Raji (cell line): ENCODE measurements around the gene TEAD4.

ENCODE experiments used
- POLR2A ChIP-seq: IDR thresholded peaks from 2 replicates; pipeline ENCODE4 v1.6.1; 2011; ENCODE audit warnings: low read depth, low read length, control low read depth; ENCODE audit not compliant: insufficient read depth

TEAD4 gene

GRCh38 chr12:3004655-3005565, 45.7 kb downstream of the TEAD4 start:
- TF ChIP-seq POLR2A: no peak

- TF ChIP-seq POLR2A: no peak
Observed at GRCh38 chr12:3005736-3006135, 46.5 kb downstream of the TEAD4 start.

GRCh38 chr12:3009780-3010179, 50.6 kb downstream of the TEAD4 start:
- TF ChIP-seq POLR2A: no peak

- no peak for TF ChIP-seq POLR2A
Observed at GRCh38 chr12:3010214-3010930, 51.2 kb downstream of the TEAD4 start.

- TF ChIP-seq POLR2A: no peak
Observed at GRCh38 chr12:3012786-3013185, 53.6 kb downstream of the TEAD4 start.

- TF ChIP-seq POLR2A: no peak
Observed at GRCh38 chr12:3014641-3015040, 55.4 kb downstream of the TEAD4 start.

GRCh38 chr12:3015356-3015755, 56.2 kb downstream of the TEAD4 start:
- TF ChIP-seq POLR2A: no peak

- TF ChIP-seq POLR2A: no peak
Observed at GRCh38 chr12:3016191-3016590, 57.0 kb downstream of the TEAD4 start.

GRCh38 chr12:3017281-3017680, 58.1 kb downstream of the TEAD4 start:
- no peak for TF ChIP-seq POLR2A

- TF ChIP-seq POLR2A: no peak
Observed at GRCh38 chr12:3018284-3019004, 59.2 kb downstream of the TEAD4 start.

GRCh38 chr12:3019005-3019680, 59.9 kb downstream of the TEAD4 start:
- no peak for TF ChIP-seq POLR2A

GRCh38 chr12:3020399-3020798, 61.2 kb downstream of the TEAD4 start:
- no peak for TF ChIP-seq POLR2A

GRCh38 chr12:3020850-3021435, 61.7 kb downstream of the TEAD4 start:
- TF ChIP-seq POLR2A: no peak

- no peak for TF ChIP-seq POLR2A
Observed at GRCh38 chr12:3022411-3022810, 63.2 kb downstream of the TEAD4 start.

- TF ChIP-seq POLR2A: no peak
Observed at GRCh38 chr12:3022961-3023360, 63.8 kb downstream of the TEAD4 start.
